B cell (primary cell): ENCODE measurements around the gene MC5R. TPM values are rescaled to one million over a fixed set of nuclear protein-coding genes. Genes with fewer than 3 reads are reported as not detected.
"Not testable (repeated sequence)": the region's sequence is repeated elsewhere in the genome, so short reads cannot be mapped to it uniquely, and the experiment has no call there.

Source experiments
- ATAC-seq: fragments of 200-7000 bp; cut with Tn5 transposase; one replicate; pipeline ENCODE4 v1.10.0; 2021; ENCODE audit warnings: low read depth, mild to moderate bottlenecking, moderate number of reproducible peaks, moderate library complexity
- CTCF ChIA-PET: fragments of 350-600 bp; sonication (Branson Sonifier 250); formaldehyde crosslinking; loops from one replicate; lab custom pipeline; 2021; ENCODE audit warnings: antibody characterized with exemption, inconsistent platforms; lab: Charles Lee
- POLR2A ChIA-PET: fragments of 350-600 bp; sonication (Branson Sonifier 250); formaldehyde crosslinking; loops from one replicate; lab custom pipeline; 2021; ENCODE audit warnings: antibody characterized with exemption; lab: Charles Lee
- DNase-seq: peaks from one replicate; pipeline ENCODE4 v3.0.0; 2013
- H2AFZ ChIP-seq: 2 replicates; pipeline ENCODE4 v1.6.1; 2012; ENCODE audit warnings: mild to moderate bottlenecking, low read depth, low read length; ENCODE audit not compliant: insufficient read depth, poor library complexity, severe bottlenecking
- H3K27ac ChIP-seq, 2 donors: 1 replicate in 1 of 2; 2 replicates in 1 of 2; pipeline ENCODE4 v1.5.1; 2012 to 2013; ENCODE audit warnings: low read length in 2 of 2, mild to moderate bottlenecking in 2 of 2, moderate library complexity in 1 of 2
- H3K27me3 ChIP-seq, 4 experiments: fragments of 200-600 bp in 1 of 4; sonication (generic) in 1 of 4; replicated peaks in 1 of 4; 1 replicate in 2 of 4; 2 replicates in 2 of 4; pipeline versions ENCODE4 v1.6.1 to v1.7.0; 2013 to 2016; ENCODE audit warnings: low read length in 3 of 4, mild to moderate bottlenecking in 2 of 4, mixed read lengths in 1 of 4, moderate library complexity in 1 of 4; ENCODE audit not compliant: insufficient read depth in 4 of 4, control insufficient read depth in 3 of 4; ENCODE audit errors: control extremely low read depth in 1 of 4
- H3K36me3 ChIP-seq, 2 experiments: replicated peaks in 1 of 2; 1 replicate in 1 of 2; 2 replicates in 1 of 2; pipeline versions ENCODE4 v1.6.1 to v1.7.1; 2013; ENCODE audit warnings: low read length in 1 of 2; ENCODE audit not compliant: insufficient read depth in 2 of 2, control insufficient read depth in 1 of 2; ENCODE audit errors: control extremely low read depth in 1 of 2, extremely low read depth in 1 of 2
- H3K4me1 ChIP-seq, 2 donors: fragments of 200-600 bp in 1 of 2; sonication (generic) in 1 of 2; 1 replicate in 1 of 2; 2 replicates in 1 of 2; pipeline versions ENCODE4 v1.5.1 to v1.6.1; 2013 to 2017; ENCODE audit warnings: low read length in 2 of 2; ENCODE audit not compliant: control insufficient read depth in 2 of 2, insufficient read depth in 2 of 2
- H3K4me2 ChIP-seq: replicated peaks from 2 replicates; pipeline ENCODE3; 2012; ENCODE audit warnings: mild to moderate bottlenecking, low read depth, low read length; ENCODE audit not compliant: poor library complexity, severe bottlenecking
- H3K4me3 ChIP-seq, 5 experiments: fragments of 200-600 bp in 1 of 5; sonication (generic) in 1 of 5; 1 replicate in 3 of 5; 2 replicates in 2 of 5; pipeline versions ENCODE4 v1.5.1 to v1.7.0; 2011 to 2016; ENCODE audit warnings: low read length in 4 of 5, mild to moderate bottlenecking in 4 of 5, low read depth in 2 of 5, control low read depth in 1 of 5, moderate library complexity in 1 of 5; ENCODE audit not compliant: insufficient read depth in 1 of 5; ENCODE audit errors: control extremely low read depth in 1 of 5, extremely low read depth in 1 of 5
- H3K79me2 ChIP-seq: fragments of 200-600 bp; sonication (generic); one replicate; pipeline ENCODE4 v1.6.0; 2016; ENCODE audit warnings: low read length; ENCODE audit not compliant: control insufficient read depth, insufficient read depth
- H3K9ac ChIP-seq: fragments of 200-600 bp; sonication (generic); 2 replicates; pipeline ENCODE4 v1.6.1; 2017; ENCODE audit warnings: mild to moderate bottlenecking, low read length, moderate library complexity
- H3K9me3 ChIP-seq, 3 donors: one replicate each; pipeline versions ENCODE4 v1.6.1 to v1.7.1; 2013; ENCODE audit warnings: low read length in 2 of 3; ENCODE audit not compliant: control insufficient read depth in 2 of 3, insufficient read depth in 1 of 3; ENCODE audit errors: control extremely low read depth in 1 of 3
- H4K20me1 ChIP-seq: 2 replicates; pipeline ENCODE4 v1.6.0; 2012; ENCODE audit warnings: mild to moderate bottlenecking, low read length; ENCODE audit not compliant: insufficient read depth, control insufficient read depth, poor library complexity, severe bottlenecking
- H3K27ac Mint-ChIP-seq: one replicate; pipeline ENCODE4 v1.8.0; 2021; ENCODE audit warnings: mixed read lengths
- H3K27me3 Mint-ChIP-seq: one replicate; pipeline ENCODE4 v1.8.0; 2021; ENCODE audit warnings: mixed read lengths
- H3K4me1 Mint-ChIP-seq: one replicate; pipeline ENCODE4 v1.8.0; 2021; ENCODE audit warnings: mixed read lengths
- H3K4me3 Mint-ChIP-seq: one replicate; pipeline ENCODE4 v1.8.0; 2021; ENCODE audit warnings: mixed read lengths
- H3K9me3 Mint-ChIP-seq: one replicate; pipeline ENCODE4 v1.8.0; 2022; ENCODE audit warnings: mixed read lengths; ENCODE audit not compliant: insufficient read depth
- EZH2 ChIP-seq: IDR thresholded peaks from 2 replicates; pipeline ENCODE4 v1.6.1; 2012; ENCODE audit warnings: borderline replicate concordance, low read depth, mild to moderate bottlenecking, moderate library complexity, low read length; ENCODE audit not compliant: insufficient read depth, poor library complexity, severe bottlenecking
- WGBS: methylation state at CpG from one replicate; pipeline ENCODE4 v1.1.5; 2013; ENCODE audit warnings: missing lambda C conversion rate; ENCODE audit not compliant: insufficient coverage; 5-methylcytosine and 5-hydroxymethylcytosine counted together
- intact Hi-C: fragments of 100-400 bp; cut with micrococcal nuclease; formaldehyde crosslinking; loops from one replicate; pipeline ENCODE4 v1.10.0; 2022
- polyA plus RNA-seq: library from polyadenylated mRNA; depleted of rRNA; stranded (reverse); fragments of >200 nt; gene quantifications from 2 replicates; pipeline ENCODE4 v1.2.3, GENCODE V29; 2012
- total RNA-seq, 2 donors: library from RNA; stranded (reverse); fragments of 120-200 nt in 1 of 2; gene quantifications; 1 replicate in 1 of 2; 2 replicates in 1 of 2; pipeline versions ENCODE4 v1.2.3 to v1.2.4, GENCODE V29; 2013 to 2022
- TF ChIP-seq, protein P1 (sequence below): fragments of 200-600 bp; IDR thresholded peaks from one replicate; pipeline ENCODE4 v1.8.0; 2022; ENCODE audit warnings: antibody characterized with exemption, mild to moderate bottlenecking

Gene MC5R
- total and polyA plus RNA-seq, 2 donors (not counting 1 experiment from before 2014, with no cell fraction given), result not detected

DNA sequence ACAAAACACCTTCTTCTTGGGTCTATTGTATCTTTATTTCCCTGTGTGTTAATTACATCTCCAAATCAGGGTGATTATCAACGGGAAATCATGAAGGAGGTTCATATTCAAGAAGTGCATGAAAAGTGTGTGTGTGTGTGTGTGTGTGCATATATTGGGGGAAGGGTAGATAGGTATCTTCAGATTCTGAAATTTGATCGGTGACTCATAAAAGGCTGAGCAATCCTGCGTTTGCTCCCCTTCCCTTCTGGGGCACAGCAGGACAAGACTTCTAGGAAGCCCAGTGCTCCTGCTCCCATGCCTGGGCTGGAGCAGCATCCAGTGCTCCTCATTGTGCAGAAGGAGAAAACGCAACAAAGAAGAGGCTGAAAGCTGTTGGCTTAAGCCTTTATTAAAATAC, 25.8 kb downstream of the MC5R start:
- H3K4me2 ChIP-seq, result no peak overlapping the region

DNA sequence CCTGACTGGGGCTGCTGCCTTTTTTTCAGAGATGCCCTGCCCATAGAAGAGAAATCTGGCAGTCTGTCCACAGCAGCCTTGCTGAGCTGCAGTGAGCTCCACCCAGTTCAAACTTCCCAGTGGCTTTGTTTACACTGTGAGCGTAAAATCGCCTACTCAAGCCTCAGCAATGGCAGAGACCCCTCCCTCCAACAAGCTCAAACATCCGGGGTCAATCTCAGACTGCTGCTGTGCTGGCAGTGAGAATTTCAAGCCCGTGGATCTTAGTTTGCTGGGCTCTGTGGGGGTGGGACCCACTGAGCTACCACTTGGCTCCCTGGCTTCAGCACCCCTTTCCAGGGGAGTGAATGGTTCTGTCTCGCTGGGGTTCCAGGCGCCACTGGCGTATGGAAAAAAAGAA, 38.9 kb downstream of the MC5R start:
- H3K27me3 ChIP-seq, H3K4me3 Mint-ChIP-seq, H3K36me3 ChIP-seq, CTCF ChIA-PET, H4K20me1 ChIP-seq, H3K9ac ChIP-seq, H3K27ac ChIP-seq, DNase-seq, H3K79me2 ChIP-seq, H3K4me2 ChIP-seq, ATAC-seq, H3K9me3 ChIP-seq, H3K4me3 ChIP-seq, H2AFZ ChIP-seq, POLR2A ChIA-PET, H3K4me1 Mint-ChIP-seq, intact Hi-C loops, H3K4me1 ChIP-seq, H3K9me3 Mint-ChIP-seq, H3K27ac Mint-ChIP-seq: not testable (repeated sequence)
- peaks cover 40% of the 10 kb centered on the region for H3K27me3 Mint-ChIP-seq
- 74% methylated on average over 6 of the region's 7 CpGs for WGBS

More for the DNA sequence above, 25.8 kb downstream of the MC5R start:
- no peaks in the 10 kb centered on the region for H3K79me2 ChIP-seq
- no peak overlapping the region for H2AFZ ChIP-seq
- no peak overlapping the region for H3K27ac ChIP-seq
- H3K9me3 ChIP-seq, result peaks cover 0 to 23% (median 10%) of the 10 kb centered on the region in 3 donors
- intact Hi-C loops, result no loop called here
- H3K36me3 ChIP-seq, result no peaks in the 10 kb centered on the region
- no peaks in the 10 kb centered on the region for H4K20me1 ChIP-seq
- ATAC-seq (no peak), DNase-seq (no peak)
- H3K4me3 Mint-ChIP-seq, result no peak overlapping the region
- H3K4me3 ChIP-seq, result no peak overlapping the region
- no peak overlapping the region for H3K9ac ChIP-seq
- H3K4me1 ChIP-seq, result no peaks in the 10 kb centered on the region
- no peaks in the 10 kb centered on the region for H3K27me3 ChIP-seq
- H3K27me3 Mint-ChIP-seq, result peaks cover 4% of the 10 kb centered on the region
- POLR2A ChIA-PET, result no interaction called here
- no peaks in the 10 kb centered on the region for H3K4me1 Mint-ChIP-seq
- 94% methylated on average over 3 of the region's 4 CpGs for WGBS
- H3K27ac Mint-ChIP-seq, result no peak overlapping the region
- H3K9me3 Mint-ChIP-seq, result peaks cover 7% of the 10 kb centered on the region
- CTCF ChIA-PET, result no interaction called here
- no peak for TF ChIP-seq EZH2
- TF ChIP-seq, protein P1, sequence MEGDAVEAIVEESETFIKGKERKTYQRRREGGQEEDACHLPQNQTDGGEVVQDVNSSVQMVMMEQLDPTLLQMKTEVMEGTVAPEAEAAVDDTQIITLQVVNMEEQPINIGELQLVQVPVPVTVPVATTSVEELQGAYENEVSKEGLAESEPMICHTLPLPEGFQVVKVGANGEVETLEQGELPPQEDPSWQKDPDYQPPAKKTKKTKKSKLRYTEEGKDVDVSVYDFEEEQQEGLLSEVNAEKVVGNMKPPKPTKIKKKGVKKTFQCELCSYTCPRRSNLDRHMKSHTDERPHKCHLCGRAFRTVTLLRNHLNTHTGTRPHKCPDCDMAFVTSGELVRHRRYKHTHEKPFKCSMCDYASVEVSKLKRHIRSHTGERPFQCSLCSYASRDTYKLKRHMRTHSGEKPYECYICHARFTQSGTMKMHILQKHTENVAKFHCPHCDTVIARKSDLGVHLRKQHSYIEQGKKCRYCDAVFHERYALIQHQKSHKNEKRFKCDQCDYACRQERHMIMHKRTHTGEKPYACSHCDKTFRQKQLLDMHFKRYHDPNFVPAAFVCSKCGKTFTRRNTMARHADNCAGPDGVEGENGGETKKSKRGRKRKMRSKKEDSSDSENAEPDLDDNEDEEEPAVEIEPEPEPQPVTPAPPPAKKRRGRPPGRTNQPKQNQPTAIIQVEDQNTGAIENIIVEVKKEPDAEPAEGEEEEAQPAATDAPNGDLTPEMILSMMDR, result no peak
